Breast epithelium (tissue), 3 donors: ENCODE data around the gene SORBS1.

Experiments used
- POLR2A ChIP-seq: fragments of 450-650 bp; IDR thresholded peaks from one replicate; pipeline ENCODE4 v1.6.1; 2016; ENCODE audit warnings: antibody characterized with exemption, mild to moderate bottlenecking, moderate library complexity
- TF ChIP-seq, protein P1 (sequence below), 3 donors: fragments of 450-650 bp; IDR thresholded peaks; one replicate each; pipeline ENCODE4 v1.5.1; 2016 to 2017; ENCODE audit warnings: antibody characterized with exemption in 3 of 3, mild to moderate bottlenecking in 3 of 3, moderate library complexity in 3 of 3

DNA sequence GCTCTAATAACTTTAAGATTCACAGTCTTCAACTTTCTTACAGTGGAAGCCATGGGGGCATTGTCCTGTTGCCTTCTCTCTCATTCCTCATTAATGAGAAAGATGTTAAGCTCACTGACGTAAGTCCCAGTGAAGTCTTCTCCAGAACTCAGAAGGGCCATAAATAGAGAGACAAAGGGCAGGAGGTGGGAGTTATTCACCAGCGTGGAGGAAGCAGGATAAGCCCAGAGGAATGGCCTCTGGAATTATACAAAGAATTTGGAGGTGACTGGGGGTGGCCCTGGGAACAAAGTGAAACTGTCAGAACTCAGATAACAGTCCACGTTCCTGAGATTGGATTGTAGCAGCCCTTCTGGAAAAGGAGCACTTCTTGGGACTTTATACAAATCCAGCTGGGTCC, 52.4 kb downstream of the SORBS1 start:
- TF ChIP-seq, protein P1, sequence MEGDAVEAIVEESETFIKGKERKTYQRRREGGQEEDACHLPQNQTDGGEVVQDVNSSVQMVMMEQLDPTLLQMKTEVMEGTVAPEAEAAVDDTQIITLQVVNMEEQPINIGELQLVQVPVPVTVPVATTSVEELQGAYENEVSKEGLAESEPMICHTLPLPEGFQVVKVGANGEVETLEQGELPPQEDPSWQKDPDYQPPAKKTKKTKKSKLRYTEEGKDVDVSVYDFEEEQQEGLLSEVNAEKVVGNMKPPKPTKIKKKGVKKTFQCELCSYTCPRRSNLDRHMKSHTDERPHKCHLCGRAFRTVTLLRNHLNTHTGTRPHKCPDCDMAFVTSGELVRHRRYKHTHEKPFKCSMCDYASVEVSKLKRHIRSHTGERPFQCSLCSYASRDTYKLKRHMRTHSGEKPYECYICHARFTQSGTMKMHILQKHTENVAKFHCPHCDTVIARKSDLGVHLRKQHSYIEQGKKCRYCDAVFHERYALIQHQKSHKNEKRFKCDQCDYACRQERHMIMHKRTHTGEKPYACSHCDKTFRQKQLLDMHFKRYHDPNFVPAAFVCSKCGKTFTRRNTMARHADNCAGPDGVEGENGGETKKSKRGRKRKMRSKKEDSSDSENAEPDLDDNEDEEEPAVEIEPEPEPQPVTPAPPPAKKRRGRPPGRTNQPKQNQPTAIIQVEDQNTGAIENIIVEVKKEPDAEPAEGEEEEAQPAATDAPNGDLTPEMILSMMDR (IDR thresholded peaks at IDR 0.05), result no peak
- TF ChIP-seq POLR2A, result no peak
